ENCODE results near the gene PTPN1. TPM values are rescaled to one million over a fixed set of nuclear protein-coding genes. Genes with fewer than 3 reads are reported as not detected.

Gene PTPN1
- total and polyA plus RNA-seq, 10 of the 15 experiments (the other 5 are each of a cell fraction or from before 2014, with no cell fraction given) = 15.9 to 74.7 (median 43.9) TPM

DNA sequence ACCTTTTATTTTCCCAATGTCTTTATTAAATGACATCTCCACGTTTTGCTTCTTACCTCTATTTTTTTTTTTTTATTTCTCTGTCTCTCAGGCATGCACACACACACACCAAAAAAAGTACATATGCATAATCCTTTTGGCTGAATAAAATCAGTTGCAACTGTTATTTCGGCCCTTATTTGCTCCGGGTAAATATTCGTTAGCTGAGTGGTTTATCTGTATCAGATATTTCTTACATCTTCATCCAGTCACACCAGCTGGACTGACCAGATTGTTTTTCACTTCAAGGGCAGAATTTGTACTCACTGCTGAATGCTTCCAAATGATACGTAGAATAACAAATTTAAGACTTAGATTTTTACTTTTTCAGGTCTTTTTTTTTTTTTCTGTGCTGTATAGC, 45.5 kb downstream of the PTPN1 start:
- Histone ChIP-seq H3K9me3 (replicated peaks; ENCODE audit: control insufficient read depth, insufficient read depth, low read length) (peaks cover 9% of the 10 kb centered on the region; the same call in 2 of the 3 replicates), H4K20me1 (ENCODE audit: control insufficient read depth, insufficient read depth) (no peaks in the 10 kb centered on the region), H3K27me3 (replicated peaks in 1 of 2; ENCODE audit: control insufficient read depth in 2 of 2, insufficient read depth in 2 of 2, low read length in 1 of 2) (no peaks in the 10 kb centered on the region), H3K36me3 (ENCODE audit: control insufficient read depth in 2 of 2, insufficient read depth in 2 of 2, low read length in 1 of 2) (peaks cover 4 to 12% of the 10 kb centered on the region in 2 experiments), H3K79me2 (ENCODE audit: control insufficient read depth, insufficient read depth, low read length) (peaks cover 76% of the 10 kb centered on the region), H3K4me1 (ENCODE audit: control insufficient read depth, insufficient read depth, low read length) (peaks cover 8% of the 10 kb centered on the region; the same call in 1 of the 2 replicates), H3K9ac (ENCODE audit: control insufficient read depth, insufficient read depth, low read length) (no peak overlapping the region), H2AFZ (ENCODE audit: control insufficient read depth, low read depth, low read length) (no peak overlapping the region), H3K27ac (ENCODE audit: control insufficient read depth, insufficient read depth) (no peak overlapping the region), H3K4me3 (no peak overlapping the region), H3K4me2 (ENCODE audit: control insufficient read depth, insufficient read depth) (no peak overlapping the region)
- WGBS (ENCODE audit: insufficient coverage, insufficient replicate concordance, low lambda C conversion rate, missing lambda C conversion rate) = 100% methylated on average over 5 of the region's 5 CpGs
- no peak for FAIRE-seq
- no peak for TF ChIP-seq SIN3A (IDR thresholded peaks at IDR 0.05; ENCODE audit: low read depth, low read length)
- no peak for ATAC-seq
- no peak for DNase-seq (ENCODE audit: low read depth, low spot score)
- RAD21 ChIA-PET (ENCODE audit: unreplicated experiment) = interaction anchor here (0.9 to 1.8 kb wide), 3 partner anchors 9 to 77 kb away, joined by 3 to 4 read pairs (median 4); no protein-coding TSS in a partner anchor
- POLR2A ChIA-PET = interaction anchor here (0.8 to 1.2 kb wide), 3 partner anchors 9 to 44 kb away, joined by 3 read pairs; no protein-coding TSS in a partner anchor
- in situ Hi-C loops (cut with MboI) = no loop called here
- intact Hi-C loops (cut with micrococcal nuclease; ENCODE audit: unreplicated experiment) = no loop called here
- CTCF ChIA-PET = interaction anchor here (1.6 to 1.7 kb wide), 2 partner anchors 15 to 52 kb away, joined by 4 to 6 read pairs; no protein-coding TSS in a partner anchor
- SMC1A ChIA-PET (ENCODE audit: uncharacterized antibody, unreplicated experiment) = interaction anchor here (73.1 to 95.1 kb wide), 2 partner anchors 10 to 47 kb away, joined by 2799 read pairs; partner anchors contain the start of gene PTPN1
- no TSS peak for BruUV-seq (replicated peaks)

DNA sequence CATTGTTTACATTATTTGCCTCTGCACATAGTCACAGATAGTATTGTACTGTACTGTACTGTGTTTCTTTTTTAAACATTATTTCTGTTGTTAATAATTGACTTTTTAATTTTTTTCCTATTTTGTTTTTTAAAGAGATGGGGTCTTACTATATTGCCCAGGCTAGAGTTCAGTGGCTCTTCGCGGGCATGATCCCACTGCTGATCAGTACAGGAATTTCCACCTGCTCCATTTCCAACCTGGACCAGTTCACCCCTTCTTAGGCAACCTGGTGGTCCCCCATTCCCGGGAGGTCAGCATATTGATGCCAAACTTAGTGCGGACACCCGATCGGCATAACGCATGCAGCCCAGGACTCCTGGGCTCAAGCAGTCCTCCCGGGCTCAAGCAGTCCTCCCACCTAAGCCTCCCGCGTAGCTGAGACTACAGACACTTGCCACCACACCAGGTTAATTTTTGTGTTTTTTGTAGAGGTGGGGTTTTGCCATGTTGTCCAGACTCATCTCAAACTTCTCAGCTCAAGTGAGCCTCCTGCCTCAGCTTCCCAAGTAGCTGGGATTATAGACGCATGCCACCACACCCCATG, 47.5 kb downstream of the PTPN1 start:
- Histone ChIP-seq H3K36me3 (ENCODE audit: control insufficient read depth in 2 of 2, insufficient read depth in 2 of 2, low read length in 1 of 2) (peaks cover 11 to 27% of the 10 kb centered on the region in 2 experiments), H3K27ac (ENCODE audit: control insufficient read depth, insufficient read depth) (no peak overlapping the region), H3K79me2 (ENCODE audit: control insufficient read depth, insufficient read depth, low read length) (peaks cover 62% of the 10 kb centered on the region), H2AFZ (ENCODE audit: control insufficient read depth, low read depth, low read length) (no peak overlapping the region), H3K4me3 (no peak overlapping the region), H3K9me3 (replicated peaks; ENCODE audit: control insufficient read depth, insufficient read depth, low read length) (peaks cover 9% of the 10 kb centered on the region; the same call in 2 of the 3 replicates), H3K4me1 (ENCODE audit: control insufficient read depth, insufficient read depth, low read length) (peaks cover 7% of the 10 kb centered on the region; the same call in 1 of the 2 replicates), H3K27me3 (replicated peaks in 1 of 2; ENCODE audit: control insufficient read depth in 2 of 2, insufficient read depth in 2 of 2, low read length in 1 of 2) (no peaks in the 10 kb centered on the region), H3K4me2 (ENCODE audit: control insufficient read depth, insufficient read depth) (no peak overlapping the region), H4K20me1 (ENCODE audit: control insufficient read depth, insufficient read depth) (no peaks in the 10 kb centered on the region), H3K9ac (ENCODE audit: control insufficient read depth, insufficient read depth, low read length) (no peak overlapping the region)
- ChIA-PET RAD21 (ENCODE audit: unreplicated experiment) (interaction anchor here (1.2 kb wide), 1 partner anchor 34 kb away, joined by 4 read pairs; no protein-coding TSS in a partner anchor), CTCF (interaction anchor here (1.0 to 2.2 kb wide), 4 partner anchors 13 to 53 kb away, joined by 3 to 5 read pairs (median 4); no protein-coding TSS in a partner anchor), SMC1A (ENCODE audit: uncharacterized antibody, unreplicated experiment) (interaction anchor here (73.1 kb wide), 1 partner anchor 49 kb away, joined by 2799 read pairs; the partner anchor contains the start of gene PTPN1), POLR2A (no interaction called here)
- 97% methylated on average over 11 of the region's 11 CpGs for WGBS (ENCODE audit: insufficient coverage, insufficient replicate concordance, low lambda C conversion rate, missing lambda C conversion rate)
- intact Hi-C loops (cut with micrococcal nuclease; ENCODE audit: unreplicated experiment) (no loop called here), in situ Hi-C loops (cut with MboI) (no loop called here)
- no peak for ATAC-seq
- DNase-seq (ENCODE audit: low read depth, low spot score) = no peak
- no TSS peak for BruUV-seq (replicated peaks)
- no peak for FAIRE-seq
- TF ChIP-seq STAT1 (conservative IDR thresholded peaks at IDR 0.05) (no peak), ZZZ3 (IDR thresholded peaks at IDR 0.05; ENCODE audit: control insufficient read depth, insufficient read length, low read depth) (no peak), POLR2A (IDR thresholded peaks at IDR 0.05; ENCODE audit: low read depth, low read length) (no peak), RAD51 (IDR thresholded peaks at IDR 0.05) (no peak), NFYB (IDR thresholded peaks at IDR 0.05; ENCODE audit: insufficient read depth, low read depth, low read length) (no peak), HDAC2 (IDR thresholded peaks at IDR 0.05) (no peak), TCF7 (IDR thresholded peaks at IDR 0.05; ENCODE audit: borderline replicate concordance) (no peak), POU2F2 (IDR thresholded peaks at IDR 0.05; ENCODE audit: borderline replicate concordance, low read depth, low read length) (no peak), NR2C2 (IDR thresholded peaks at IDR 0.05; ENCODE audit: borderline replicate concordance, control insufficient read depth, insufficient read length, low read depth) (no peak), MYB (IDR thresholded peaks at IDR 0.05; ENCODE audit: borderline replicate concordance, low read depth, low read length) (no peak), BCL11A (IDR thresholded peaks at IDR 0.05; ENCODE audit: low read depth, low read length) (no peak), POLR2AphosphoS5 (IDR thresholded peaks at IDR 0.05; ENCODE audit: low read length) (no peak), SP1 (IDR thresholded peaks at IDR 0.05; ENCODE audit: low read depth, low read length) (no peak)
- TF ChIP-seq, protein P1, sequence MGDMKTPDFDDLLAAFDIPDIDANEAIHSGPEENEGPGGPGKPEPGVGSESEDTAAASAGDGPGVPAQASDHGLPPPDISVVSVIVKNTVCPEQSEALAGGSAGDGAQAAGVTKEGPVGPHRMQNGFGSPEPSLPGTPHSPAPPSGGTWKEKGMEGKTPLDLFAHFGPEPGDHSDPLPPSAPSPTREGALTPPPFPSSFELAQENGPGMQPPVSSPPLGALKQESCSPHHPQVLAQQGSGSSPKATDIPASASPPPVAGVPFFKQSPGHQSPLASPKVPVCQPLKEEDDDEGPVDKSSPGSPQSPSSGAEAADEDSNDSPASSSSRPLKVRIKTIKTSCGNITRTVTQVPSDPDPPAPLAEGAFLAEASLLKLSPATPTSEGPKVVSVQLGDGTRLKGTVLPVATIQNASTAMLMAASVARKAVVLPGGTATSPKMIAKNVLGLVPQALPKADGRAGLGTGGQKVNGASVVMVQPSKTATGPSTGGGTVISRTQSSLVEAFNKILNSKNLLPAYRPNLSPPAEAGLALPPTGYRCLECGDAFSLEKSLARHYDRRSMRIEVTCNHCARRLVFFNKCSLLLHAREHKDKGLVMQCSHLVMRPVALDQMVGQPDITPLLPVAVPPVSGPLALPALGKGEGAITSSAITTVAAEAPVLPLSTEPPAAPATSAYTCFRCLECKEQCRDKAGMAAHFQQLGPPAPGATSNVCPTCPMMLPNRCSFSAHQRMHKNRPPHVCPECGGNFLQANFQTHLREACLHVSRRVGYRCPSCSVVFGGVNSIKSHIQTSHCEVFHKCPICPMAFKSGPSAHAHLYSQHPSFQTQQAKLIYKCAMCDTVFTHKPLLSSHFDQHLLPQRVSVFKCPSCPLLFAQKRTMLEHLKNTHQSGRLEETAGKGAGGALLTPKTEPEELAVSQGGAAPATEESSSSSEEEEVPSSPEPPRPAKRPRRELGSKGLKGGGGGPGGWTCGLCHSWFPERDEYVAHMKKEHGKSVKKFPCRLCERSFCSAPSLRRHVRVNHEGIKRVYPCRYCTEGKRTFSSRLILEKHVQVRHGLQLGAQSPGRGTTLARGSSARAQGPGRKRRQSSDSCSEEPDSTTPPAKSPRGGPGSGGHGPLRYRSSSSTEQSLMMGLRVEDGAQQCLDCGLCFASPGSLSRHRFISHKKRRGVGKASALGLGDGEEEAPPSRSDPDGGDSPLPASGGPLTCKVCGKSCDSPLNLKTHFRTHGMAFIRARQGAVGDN (IDR thresholded peaks at IDR 0.05) = no peak

All from GM12878 (cell line).